COLO829 (cell line): Measurements from ENCODE around the gene OMD.
"Not testable (repeated sequence)": the region's sequence is repeated elsewhere in the genome, so short reads cannot be mapped to it uniquely, and the experiment has no call there.

ENCODE experiments used
- DNase-seq: peaks from one replicate; pipeline ENCODE4 v3.0.0; 2012; ENCODE audit warnings: low spot score

OMD gene

GRCh38 chr9:92411157-92411556 lies 13.1 kb downstream of the OMD start:
- not testable (repeated sequence) for DNase-seq

DNA sequence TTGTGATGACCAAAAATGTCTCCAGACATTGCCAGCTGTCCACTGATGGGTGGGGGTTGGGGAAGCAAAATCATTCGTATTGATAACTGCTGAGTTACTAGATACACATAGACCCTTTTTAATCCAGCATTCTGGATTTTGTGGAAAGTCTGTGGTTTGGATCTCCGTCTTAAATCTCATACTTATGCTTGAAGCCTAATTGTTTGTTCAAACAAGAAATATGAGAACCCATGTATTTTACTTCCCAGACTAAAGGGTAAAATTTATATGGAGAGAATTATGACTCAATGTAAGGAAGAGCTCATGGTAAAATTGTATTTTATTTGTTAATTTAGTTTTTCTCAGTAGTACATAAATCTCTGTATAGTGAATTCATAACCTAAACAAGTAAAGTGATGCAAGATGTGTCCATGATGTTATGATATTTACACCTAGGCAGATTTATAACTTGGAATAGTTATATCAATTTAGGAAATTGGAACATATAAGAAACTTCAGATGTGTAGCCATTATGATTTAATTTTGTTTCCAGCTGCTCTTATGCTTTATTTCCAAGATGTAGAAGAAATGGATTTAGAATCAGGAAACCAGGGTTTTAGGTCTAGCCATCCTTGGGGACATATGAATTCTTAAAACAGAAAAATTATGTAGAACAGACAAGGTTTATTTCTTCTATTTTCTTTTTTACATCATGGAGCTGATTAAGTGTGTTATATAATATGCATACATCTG lies 15.4 kb downstream of the OMD start:
- DNase-seq = no peak

- DNase-seq = no peak
Observed at GRCh38 chr9:92407818-92408217, 16.5 kb downstream of the OMD start.

DNA sequence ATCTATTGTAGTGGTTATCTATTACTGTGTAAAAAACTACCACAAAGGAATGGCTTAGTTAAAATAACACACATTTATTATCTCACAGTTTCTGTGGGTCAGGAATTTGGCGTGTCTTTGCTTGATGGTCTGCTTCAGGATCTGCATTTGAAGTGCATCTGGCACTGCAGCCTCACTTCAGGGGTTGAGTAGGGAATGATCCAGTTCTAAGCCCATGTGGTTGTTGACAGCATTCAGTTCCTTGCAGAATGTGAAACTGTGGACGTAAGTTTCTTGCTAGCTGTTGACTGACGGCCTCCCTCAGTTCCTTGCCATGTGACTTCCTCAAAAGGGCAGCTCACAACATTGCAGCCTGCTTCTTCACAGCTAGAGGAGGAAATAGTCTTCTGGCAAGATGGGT lies 17.8 kb downstream of the OMD start:
- no peak for DNase-seq

GRCh38 chr9:92405818-92406217 lies 18.5 kb downstream of the OMD start:
- DNase-seq = no peak

DNA sequence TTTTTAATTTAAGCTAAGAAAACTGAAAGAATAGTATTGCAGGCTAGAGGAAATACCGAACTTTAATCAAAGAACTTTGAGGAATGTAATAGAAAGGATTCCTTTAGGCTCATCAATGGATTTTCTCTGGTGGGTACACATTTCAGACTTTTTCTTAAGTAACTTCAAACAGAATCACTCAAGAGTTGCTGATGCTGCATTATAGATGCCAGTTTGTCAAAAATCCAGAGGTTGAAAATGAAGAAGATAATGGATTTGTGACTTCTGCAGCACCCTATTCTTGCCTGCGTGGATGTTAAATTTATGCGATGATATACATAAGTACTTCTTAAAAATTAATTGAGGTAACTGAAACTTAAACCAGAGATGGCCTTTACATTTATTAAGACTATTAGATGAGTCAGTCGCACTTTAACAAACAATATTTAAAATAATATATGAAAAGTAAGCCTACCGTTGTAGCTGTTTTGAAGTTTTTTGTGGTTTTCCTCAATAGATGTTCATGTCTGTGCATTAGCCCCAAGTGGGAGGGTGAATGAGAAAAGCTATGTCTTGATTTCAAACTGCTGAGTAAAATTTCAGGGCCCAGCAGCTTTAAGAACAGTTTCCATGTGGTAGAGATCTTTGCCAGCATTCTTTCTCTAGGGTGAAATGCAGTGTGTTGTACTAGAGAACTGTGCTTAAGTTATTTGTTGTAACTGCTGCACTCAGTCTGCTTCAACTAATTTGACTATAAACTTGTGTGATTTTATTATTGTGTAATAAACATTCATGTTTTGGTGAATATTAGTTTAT lies 20.0 kb downstream of the OMD start, which contains the start of gene OGN:
Gene OGN (minus strand): TSS at position 537 of the 795 bp plus-strand sequence. CDS start 1,171 bp downstream, outside the sequence.
- DNase-seq = no peak

DNA sequence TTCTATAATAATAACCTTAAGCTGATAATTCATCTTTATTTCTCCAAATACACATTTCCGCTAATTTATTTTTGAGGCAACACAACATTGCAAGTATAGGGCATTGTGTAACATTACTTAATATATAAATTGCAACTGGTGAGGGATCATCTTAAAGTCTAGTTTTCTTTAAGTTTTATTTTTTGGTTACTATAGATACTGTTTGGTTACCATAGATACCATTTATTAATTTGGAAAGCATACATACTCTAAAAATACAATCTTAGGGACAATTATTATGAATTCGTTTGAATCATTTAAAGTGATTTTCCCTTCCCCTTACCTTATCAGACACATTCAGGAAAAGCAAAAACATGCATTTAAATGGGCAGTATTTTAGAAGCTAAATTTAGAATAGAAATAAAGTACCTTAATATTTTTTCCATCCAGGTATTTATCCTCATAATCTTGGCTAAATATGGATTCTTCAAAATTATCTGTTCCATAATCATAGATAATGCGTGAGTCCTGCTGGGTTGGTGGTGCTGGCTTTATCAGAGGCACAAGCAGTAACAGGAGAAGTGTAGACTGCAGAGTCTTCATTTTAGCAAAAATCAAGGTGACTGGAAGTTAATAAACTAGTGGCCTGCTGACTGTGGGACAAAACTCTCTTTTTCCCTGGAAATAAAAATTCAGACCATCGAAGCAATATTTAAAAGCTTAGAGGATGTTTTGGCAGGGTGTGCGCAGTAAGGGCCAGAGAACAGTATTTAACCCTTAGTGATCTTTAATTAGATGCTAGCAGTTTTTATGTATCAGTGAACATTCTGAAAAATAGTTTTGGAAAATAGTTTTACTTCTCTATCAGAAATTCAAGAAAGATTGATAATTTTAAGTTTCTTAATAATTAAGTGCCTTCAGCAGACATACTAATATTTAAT lies 21.2 kb downstream of the OMD start:
- no peak for DNase-seq

DNA sequence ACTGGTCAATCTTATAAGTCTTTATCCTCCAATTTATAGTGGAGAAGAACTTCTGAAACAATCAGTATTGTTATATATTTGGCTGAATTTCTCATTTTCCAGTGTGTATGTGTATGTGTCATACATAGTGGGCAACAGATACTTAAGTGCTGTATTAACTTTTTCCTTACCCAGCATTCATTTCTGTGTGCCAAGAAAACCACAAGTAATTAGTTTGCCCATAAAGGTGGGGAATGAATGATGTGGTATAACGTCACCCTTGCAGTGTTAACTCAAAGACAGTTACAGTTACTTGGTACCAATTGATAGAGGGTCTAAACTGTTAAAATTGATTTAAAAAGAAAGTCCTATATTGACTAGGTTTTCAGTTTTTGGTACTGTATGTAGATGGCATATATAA lies 21.9 kb downstream of the OMD start:
- DNase-seq = no peak

DNA sequence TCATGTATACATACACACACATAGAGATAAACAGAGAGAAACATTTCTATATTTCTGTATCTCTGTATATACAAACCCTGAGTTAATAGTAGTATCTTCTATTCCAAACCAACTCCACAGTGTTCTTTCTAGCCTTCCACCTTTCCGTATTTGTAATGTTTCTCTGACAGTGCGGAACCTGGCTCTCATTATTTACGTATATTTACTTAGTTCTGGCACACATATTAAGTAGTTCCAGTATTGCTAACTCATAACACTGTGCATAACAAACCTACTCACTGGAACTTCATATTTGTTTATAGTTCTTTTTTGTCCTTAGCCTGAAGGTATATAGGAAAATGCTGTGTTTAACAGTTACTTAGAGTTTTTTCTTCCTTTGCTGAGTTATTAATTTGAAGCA lies 26.4 kb downstream of the OMD start:
- no peak for DNase-seq

DNA sequence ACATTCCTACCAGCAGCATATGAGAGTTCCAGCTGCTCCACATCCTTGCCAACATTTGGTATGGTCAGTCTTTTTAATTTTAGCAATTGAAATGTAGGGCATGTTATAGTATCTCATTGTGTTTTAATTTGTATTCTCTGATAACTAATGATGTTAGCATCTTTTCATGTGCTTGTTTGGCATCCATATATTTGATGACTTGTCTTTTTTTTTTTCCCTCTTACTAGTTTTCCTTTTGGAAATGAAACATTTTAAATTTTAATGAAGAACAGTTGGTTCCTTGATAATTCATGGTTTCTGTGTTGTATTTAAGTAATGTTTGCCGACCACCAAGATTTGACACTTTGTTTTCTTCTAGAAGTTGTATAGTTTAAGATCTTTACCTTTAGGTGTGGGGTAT lies 28.7 kb downstream of the OMD start:
- no peak for DNase-seq

DNA sequence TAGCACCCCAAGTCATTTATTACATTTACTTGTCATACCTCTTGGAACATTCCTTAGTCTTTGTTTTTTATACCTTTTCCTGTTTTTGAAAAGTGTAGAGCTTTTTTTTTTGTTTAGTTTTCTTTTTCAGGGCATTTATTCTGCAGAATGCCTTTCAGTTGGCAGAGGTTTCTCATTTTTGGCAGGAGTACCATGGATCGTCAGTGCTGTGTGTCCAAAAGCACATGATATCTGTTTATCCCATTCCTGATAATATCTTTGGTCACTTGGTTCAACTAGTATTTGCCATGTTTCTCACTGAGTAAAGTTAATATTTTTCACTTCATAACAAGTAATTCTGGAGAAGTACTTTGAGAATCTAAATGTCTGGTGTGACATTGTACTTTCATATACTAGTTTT lies 30.6 kb downstream of the OMD start:
- DNase-seq = no peak

DNA sequence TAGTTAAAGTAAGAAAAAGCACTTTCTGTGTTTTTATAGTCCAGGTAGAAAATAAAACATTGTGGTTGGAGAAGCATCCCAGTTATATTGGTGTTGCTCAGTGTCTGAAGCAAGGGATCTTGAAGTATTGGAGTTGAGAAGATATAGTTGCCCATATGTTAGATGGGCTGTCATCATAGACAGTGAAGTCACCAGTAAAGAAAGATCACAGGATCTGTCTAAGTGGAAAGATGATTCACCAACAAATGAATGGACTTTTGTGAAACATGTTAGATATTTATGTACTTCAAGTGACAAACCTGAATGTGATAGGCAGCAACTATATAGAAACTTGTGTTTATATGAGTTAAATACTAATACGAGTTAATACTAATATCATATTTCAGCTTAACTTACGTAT lies 31.6 kb downstream of the OMD start:
- DNase-seq = peak; percentile 69

- DNase-seq = no peak
Observed at GRCh38 chr9:92385953-92386352, 38.3 kb downstream of the OMD start.

DNA sequence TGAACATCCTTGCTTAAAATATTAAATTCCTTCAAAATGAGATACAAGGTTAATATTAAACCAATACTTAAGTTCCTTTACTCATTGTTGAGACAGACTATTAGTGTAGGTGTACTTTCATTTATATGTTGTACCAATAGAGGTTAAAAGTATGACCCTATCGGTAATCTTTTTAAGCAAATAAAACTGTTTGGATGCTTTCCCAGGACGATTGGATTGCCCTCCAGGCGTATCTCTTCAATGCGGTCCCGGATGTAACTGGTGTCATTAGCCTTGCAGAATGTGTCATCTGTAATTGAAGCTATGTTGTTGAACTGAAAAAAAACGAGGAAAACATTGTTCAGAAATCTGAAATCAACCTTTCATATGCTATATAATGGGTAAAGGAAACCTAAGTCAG lies 38.8 kb downstream of the OMD start:
- no peak for DNase-seq

DNA sequence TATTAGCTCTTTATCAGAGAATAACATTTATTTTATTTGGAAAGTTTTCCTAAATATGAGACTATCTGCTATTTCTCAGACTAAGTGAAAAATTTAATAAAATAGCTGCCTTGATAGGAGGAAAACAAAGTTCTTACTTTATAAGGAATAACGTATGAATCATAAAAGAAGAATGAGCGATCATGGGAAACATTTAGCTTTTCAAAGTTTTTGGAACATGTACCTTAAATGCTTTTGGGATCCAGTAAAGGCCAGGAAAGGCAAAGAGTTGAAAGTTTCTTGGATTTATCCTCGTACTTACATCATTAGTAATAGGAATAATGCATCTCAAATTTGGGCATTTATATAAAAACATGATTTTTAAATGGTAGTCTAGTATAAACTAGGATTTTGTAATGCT lies 39.3 kb downstream of the OMD start:
- no peak for DNase-seq

DNA sequence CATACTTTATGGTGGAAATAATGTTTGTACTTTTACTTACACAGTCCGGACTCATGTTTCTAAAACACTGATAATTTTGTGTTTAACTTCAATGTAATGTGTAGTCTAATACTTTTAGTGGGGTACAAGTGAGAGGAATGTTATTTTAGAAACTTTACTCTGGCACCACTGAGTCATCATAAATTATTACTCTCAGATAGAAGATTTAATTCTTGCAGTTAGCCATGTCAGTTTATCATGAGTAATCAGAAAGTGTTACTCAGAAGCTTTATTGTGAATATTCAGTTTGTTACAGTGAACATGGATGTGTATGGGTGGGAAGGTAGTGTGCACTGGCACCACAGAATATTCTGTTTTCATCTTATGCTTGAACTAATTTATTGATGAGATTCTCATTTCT lies 39.9 kb downstream of the OMD start:
- DNase-seq = no peak

DNA sequence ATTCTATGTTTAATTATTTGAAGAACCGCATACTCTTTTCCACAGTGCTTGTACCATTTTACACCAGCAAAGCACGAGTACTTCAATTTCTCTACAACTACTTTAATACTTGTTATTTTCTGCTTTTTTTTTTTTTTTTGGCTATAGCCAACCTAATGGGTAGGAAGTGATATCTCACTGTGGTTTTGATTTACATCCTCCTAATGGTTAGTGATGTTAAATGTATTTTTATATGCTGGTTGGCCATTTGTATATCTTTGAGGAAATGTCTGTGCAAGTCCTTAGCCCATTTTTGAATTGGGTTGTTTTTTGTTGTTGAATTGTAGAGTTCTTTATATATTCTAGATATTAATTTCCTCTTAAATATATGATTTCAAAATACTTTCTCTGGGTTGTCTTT lies 42.5 kb downstream of the OMD start:
- DNase-seq = no peak

DNA sequence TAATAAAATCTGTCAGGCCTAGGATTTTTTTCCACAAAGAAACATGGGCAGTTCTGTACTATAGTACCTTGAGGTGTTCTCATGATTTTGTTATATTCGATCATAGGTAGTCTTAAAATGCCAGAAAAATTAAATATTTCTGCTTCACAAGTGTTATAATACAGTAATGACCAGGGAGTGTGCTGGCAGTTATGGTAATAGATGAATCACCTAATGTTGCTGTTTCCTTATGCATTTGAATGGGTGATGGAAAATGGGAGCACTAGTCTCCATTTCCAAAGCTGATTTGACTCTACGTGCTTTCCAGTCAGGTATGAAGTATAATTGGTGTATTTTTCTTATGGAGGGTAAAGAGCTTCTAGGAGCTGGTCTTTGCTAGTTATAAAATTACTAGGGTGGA lies 43.7 kb downstream of the OMD start:
- DNase-seq = no peak

DNA sequence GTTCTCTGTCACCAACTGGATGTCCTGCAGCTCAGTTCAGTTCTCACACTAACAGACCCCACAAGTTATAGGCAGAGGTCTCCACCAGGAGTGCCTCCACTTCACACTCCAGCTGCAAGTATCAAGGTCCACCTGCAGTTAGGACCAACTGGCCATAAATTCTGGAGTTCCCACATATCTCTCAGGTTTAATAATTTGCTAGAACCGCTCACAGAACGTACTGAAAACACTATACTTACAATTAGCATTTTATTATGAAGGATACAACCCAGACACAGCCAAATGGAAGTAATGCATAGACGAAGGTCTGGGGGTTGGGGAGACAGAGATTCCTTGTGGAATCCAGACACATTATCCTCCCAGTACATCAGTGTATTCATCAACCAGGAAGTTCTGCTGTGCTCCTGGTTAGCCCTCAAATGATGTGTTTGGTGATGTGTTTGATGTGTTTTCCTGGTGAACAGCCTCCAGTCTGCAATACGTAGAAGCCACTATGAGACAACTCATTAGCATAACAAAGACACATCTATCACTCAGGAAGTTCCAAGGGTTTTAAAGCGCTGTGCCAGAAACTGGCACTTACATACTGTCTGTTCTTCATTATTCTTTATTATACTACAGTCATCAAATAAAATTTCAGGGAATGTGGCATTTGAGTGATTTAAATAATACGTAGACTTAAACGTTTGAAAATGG lies 45.3 kb downstream of the OMD start:
- no peak for DNase-seq

GRCh38 chr9:92377876-92378275 lies 46.4 kb downstream of the OMD start:
- no peak for DNase-seq

DNA sequence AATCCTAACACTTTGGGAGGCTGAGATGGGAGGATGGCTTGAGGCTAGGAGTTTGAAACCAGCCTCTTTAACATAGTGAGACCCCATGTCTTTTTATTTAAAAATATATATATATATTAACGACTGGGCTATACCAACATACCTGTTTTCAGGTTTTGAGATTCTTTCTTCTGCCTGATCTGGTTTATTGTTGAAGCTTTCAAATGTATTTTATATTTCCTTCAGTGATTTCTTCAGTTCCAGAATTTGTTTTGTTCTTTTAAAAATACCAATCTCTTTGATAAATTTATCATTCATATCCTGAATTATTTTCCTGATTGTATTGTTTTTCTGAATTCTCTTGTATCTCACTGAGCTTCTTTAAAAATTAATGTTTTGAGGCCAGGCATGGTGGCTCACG lies 51.1 kb downstream of the OMD start:
- no peak for DNase-seq

DNA sequence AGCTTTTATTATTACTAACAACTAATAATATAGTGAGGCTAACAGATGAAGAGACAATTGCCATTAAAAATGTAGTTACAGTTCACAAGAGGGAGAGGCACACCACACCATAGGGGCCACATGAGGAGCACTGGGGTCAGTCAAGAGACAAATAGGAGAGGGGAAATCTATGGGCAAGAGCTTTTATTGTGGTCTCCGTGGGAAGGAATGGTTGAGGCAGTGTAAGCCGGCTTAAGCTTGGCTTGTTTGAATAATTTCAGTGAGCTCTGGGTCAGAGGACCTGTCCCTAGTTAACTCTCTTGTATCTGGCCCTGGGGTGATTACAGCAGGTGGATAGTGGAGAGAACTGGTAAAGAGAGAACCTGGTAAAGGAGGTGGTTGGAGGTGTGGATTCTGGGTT lies 55.2 kb downstream of the OMD start:
- DNase-seq = no peak
